GM21619 (cell line): ENCODE measurements around the gene EFCAB12.
"Not testable (repeated sequence)": the region's sequence is repeated elsewhere in the genome, so short reads cannot be mapped to it uniquely, and the experiment has no call there.

Source experiments
- ATAC-seq: cut with Tn5 transposase; IDR thresholded peaks from one replicate; pipeline ENCODE4 v1.9.1; 2021; ENCODE audit not compliant: unreplicated experiment

Gene EFCAB12

GRCh38 chr3:129371041-129371826 is 57.2 kb downstream of the EFCAB12 start:
- ATAC-seq = no peak

GRCh38 chr3:129370248-129370964 is 58.0 kb downstream of the EFCAB12 start:
- no peak for ATAC-seq

- no peak for ATAC-seq
Observed at GRCh38 chr3:129369711-129370110, 58.7 kb downstream of the EFCAB12 start.

GRCh38 chr3:129367821-129368220 is 60.6 kb downstream of the EFCAB12 start:
- ATAC-seq = no peak

GRCh38 chr3:129366312-129366831 is 62.1 kb downstream of the EFCAB12 start:
- ATAC-seq = no peak

- no peak for ATAC-seq
Observed at GRCh38 chr3:129365296-129366136, 62.9 kb downstream of the EFCAB12 start.

- ATAC-seq = not testable (repeated sequence)
Observed at GRCh38 chr3:129364811-129365210, 63.6 kb downstream of the EFCAB12 start.

- not testable (repeated sequence) for ATAC-seq
Observed at GRCh38 chr3:129363356-129363755, 65.1 kb downstream of the EFCAB12 start.

- ATAC-seq = no peak
Observed at GRCh38 chr3:129360705-129361460, 67.6 kb downstream of the EFCAB12 start.

GRCh38 chr3:129360171-129360611 is 68.2 kb downstream of the EFCAB12 start:
- no peak for ATAC-seq

- no peak for ATAC-seq
Observed at GRCh38 chr3:129358772-129359371, 69.6 kb downstream of the EFCAB12 start.

GRCh38 chr3:129358177-129358771 is 70.2 kb downstream of the EFCAB12 start:
- ATAC-seq = no peak

- ATAC-seq = no peak
Observed at GRCh38 chr3:129357616-129358015, 70.8 kb downstream of the EFCAB12 start.

GRCh38 chr3:129356756-129357425 is 71.5 kb downstream of the EFCAB12 start:
- ATAC-seq = no peak

GRCh38 chr3:129353589-129353941 is 74.9 kb downstream of the EFCAB12 start:
- no peak for ATAC-seq

GRCh38 chr3:129352650-129353588 is 75.5 kb downstream of the EFCAB12 start:
- ATAC-seq = no peak

- no peak for ATAC-seq
Observed at GRCh38 chr3:129352045-129352444, 76.4 kb downstream of the EFCAB12 start.
